ENCODE data around the gene CIB4. TPM values are rescaled to one million over a fixed set of nuclear protein-coding genes. Genes with fewer than 3 reads are reported as not detected.

CIB4 gene
- total RNA-seq, result not detected

DNA sequence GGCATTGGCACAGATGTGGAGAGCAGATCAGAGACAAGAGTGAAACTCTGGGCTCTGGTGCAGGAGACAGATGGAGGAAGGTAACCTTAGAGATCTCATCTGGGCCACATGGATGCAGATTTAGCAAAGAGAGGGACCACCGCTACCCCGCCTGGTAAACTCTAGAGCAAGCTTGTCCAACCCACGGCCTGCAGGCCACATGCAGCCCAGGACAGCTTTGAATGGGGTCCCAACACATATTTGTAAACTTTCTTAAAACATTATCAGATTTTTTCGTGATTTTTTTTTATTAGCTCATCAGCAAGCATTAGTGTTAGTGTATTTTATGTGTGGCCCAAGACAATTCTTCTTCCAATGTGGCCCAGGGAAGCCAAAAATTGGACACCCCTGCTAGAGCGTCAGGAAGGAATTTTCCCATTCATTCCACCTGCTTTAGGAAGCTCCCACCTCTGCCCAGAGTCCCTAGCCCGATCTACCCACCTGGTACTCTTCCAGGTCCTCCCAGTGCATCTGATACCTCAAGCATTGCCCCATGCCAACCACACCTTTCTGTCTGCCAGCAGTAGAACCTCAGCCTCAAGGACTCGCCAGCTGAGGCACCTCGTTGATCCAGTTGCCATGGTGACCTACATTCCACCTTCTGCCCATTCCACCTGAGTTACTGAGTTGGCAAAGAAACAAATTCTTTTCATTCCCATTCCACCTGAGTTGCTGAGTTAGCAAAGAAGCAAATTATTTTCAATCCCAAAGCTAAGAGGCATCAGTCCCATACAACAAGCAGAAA is at the start of gene CIB4:
TSS of gene CIB4 (minus strand) at position 586 of the 784 bp plus-strand sequence. CDS start at position 534, 52 bp downstream.
- TF ChIP-seq POLR2AphosphoS5 (IDR thresholded peaks at IDR 0.05) (no peak), POLR2A (IDR thresholded peaks at IDR 0.05; ENCODE audit: low read depth) (no peak), EP300 (IDR thresholded peaks at IDR 0.05) (no peak)
- TF ChIP-seq, protein P1, sequence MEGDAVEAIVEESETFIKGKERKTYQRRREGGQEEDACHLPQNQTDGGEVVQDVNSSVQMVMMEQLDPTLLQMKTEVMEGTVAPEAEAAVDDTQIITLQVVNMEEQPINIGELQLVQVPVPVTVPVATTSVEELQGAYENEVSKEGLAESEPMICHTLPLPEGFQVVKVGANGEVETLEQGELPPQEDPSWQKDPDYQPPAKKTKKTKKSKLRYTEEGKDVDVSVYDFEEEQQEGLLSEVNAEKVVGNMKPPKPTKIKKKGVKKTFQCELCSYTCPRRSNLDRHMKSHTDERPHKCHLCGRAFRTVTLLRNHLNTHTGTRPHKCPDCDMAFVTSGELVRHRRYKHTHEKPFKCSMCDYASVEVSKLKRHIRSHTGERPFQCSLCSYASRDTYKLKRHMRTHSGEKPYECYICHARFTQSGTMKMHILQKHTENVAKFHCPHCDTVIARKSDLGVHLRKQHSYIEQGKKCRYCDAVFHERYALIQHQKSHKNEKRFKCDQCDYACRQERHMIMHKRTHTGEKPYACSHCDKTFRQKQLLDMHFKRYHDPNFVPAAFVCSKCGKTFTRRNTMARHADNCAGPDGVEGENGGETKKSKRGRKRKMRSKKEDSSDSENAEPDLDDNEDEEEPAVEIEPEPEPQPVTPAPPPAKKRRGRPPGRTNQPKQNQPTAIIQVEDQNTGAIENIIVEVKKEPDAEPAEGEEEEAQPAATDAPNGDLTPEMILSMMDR (IDR thresholded peaks at IDR 0.05), result no peak
- Histone ChIP-seq H3K9me3 (no peaks in the 10 kb centered on the region), H3K27ac (replicated peaks in 1 of 4) (no peak within 1 kb of the TSS), H3K27me3 (peaks cover 0 to 8% (median 0%) of the 10 kb centered on the region in 4 donors), H3K36me3 (no peaks in the 10 kb centered on the region), H3K4me3 (no peak within 1 kb of the TSS), H3K4me1 (peaks cover 0 to 9% (median 8%) of the 10 kb centered on the region in 4 donors)
- 84% methylated on average over 8 of the region's 8 CpGs for WGBS
- intact Hi-C loops (cut with DNase I), result no loop called here
- no peak for DNase-seq (ENCODE audit: extremely low spot score)

GRCh38 chr2:26687801-26688200 is 46.6 kb upstream of the CIB4 start:
- Histone ChIP-seq H3K4me1 (peaks cover 16 to 52% (median 42%) of the 10 kb centered on the region in 4 donors), H3K27me3 (peaks cover 0 to 6% (median 0%) of the 10 kb centered on the region in 4 donors), H3K36me3 (no peaks in the 10 kb centered on the region), H3K4me3 (no peak overlapping the region), H3K27ac (replicated peaks in 1 of 4) (no peak overlapping the region), H3K9me3 (no peaks in the 10 kb centered on the region)
- WGBS, result 54% methylated on average over 5 of the region's 5 CpGs
- no peak for TF ChIP-seq POLR2AphosphoS5 (IDR thresholded peaks at IDR 0.05)
- TF ChIP-seq, protein P1 (IDR thresholded peaks at IDR 0.05), result no peak
- TF ChIP-seq EP300 (IDR thresholded peaks at IDR 0.05), result no peak
- TF ChIP-seq POLR2A (IDR thresholded peaks at IDR 0.05; ENCODE audit: low read depth), result no peak
- no peak for DNase-seq (ENCODE audit: extremely low spot score)
- intact Hi-C loops (cut with DNase I), result loop anchor here (10.0 kb wide), 1 partner anchor 83 kb away; no protein-coding TSS in a partner anchor

DNA sequence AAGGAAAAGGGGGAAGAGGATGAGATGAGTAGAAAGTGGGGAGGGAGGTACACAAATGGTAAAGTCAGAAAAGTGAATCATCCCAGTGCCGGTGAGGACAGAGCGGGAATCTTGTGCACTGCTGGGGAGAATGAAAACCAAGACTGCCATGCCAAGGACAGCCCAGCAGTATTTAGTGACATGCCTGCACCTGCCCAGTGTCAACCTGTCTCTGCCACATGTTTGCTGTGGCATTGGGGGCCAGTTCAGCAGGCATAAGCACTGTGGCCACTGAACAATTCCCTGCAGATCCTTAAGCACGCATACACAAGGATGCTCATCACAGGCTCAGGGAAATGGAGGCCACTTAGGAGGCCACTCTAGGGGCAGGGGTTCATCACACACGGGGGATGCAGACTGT is 46.2 kb upstream of the CIB4 start:
- H3K9me3 ChIP-seq, result no peaks in the 10 kb centered on the region
- H3K36me3 ChIP-seq, result no peaks in the 10 kb centered on the region
- H3K27ac ChIP-seq (replicated peaks in 1 of 4), result no peak overlapping the region
- TF ChIP-seq EP300 (IDR thresholded peaks at IDR 0.05) (no peak), POLR2AphosphoS5 (IDR thresholded peaks at IDR 0.05) (no peak), POLR2A (IDR thresholded peaks at IDR 0.05; ENCODE audit: low read depth) (no peak)
- TF ChIP-seq, protein P1 (IDR thresholded peaks at IDR 0.05), result no peak
- peaks cover 15 to 52% (median 40%) of the 10 kb centered on the region in 4 donors for H3K4me1 ChIP-seq
- no peak overlapping the region for H3K4me3 ChIP-seq
- H3K27me3 ChIP-seq, result peaks cover 0 to 6% (median 0%) of the 10 kb centered on the region in 4 donors
- no peak for DNase-seq (ENCODE audit: extremely low spot score)
- intact Hi-C loops (cut with DNase I), result loop anchor here (10.0 kb wide), 1 partner anchor 83 kb away; no protein-coding TSS in a partner anchor
- 69% methylated on average over 4 of the region's 4 CpGs for WGBS

GRCh38 chr2:26685989-26686839 is 45.0 kb upstream of the CIB4 start:
- intact Hi-C loops (cut with DNase I), result loop anchor here (10.0 kb wide), 1 partner anchor 81 kb away; no protein-coding TSS in a partner anchor
- no peak for TF ChIP-seq POLR2A (IDR thresholded peaks at IDR 0.05; ENCODE audit: low read depth)
- TF ChIP-seq, protein P1 (IDR thresholded peaks at IDR 0.05), result no peak
- TF ChIP-seq POLR2AphosphoS5 (IDR thresholded peaks at IDR 0.05), result no peak
- TF ChIP-seq EP300 (IDR thresholded peaks at IDR 0.05), result no peak
- no peak for DNase-seq (ENCODE audit: extremely low spot score)
- H3K27ac ChIP-seq (replicated peaks in 1 of 4), result no peak overlapping the region
- no peaks in the 10 kb centered on the region for H3K9me3 ChIP-seq
- no peak overlapping the region for H3K4me3 ChIP-seq
- no peaks in the 10 kb centered on the region for H3K36me3 ChIP-seq
- H3K27me3 ChIP-seq, result no peaks in the 10 kb centered on the region
- 24% methylated on average over 15 of the region's 16 CpGs for WGBS
- peaks cover 8 to 49% (median 33%) of the 10 kb centered on the region in 4 donors for H3K4me1 ChIP-seq
